ENCODE results near the gene CHRNB2.

DNA sequence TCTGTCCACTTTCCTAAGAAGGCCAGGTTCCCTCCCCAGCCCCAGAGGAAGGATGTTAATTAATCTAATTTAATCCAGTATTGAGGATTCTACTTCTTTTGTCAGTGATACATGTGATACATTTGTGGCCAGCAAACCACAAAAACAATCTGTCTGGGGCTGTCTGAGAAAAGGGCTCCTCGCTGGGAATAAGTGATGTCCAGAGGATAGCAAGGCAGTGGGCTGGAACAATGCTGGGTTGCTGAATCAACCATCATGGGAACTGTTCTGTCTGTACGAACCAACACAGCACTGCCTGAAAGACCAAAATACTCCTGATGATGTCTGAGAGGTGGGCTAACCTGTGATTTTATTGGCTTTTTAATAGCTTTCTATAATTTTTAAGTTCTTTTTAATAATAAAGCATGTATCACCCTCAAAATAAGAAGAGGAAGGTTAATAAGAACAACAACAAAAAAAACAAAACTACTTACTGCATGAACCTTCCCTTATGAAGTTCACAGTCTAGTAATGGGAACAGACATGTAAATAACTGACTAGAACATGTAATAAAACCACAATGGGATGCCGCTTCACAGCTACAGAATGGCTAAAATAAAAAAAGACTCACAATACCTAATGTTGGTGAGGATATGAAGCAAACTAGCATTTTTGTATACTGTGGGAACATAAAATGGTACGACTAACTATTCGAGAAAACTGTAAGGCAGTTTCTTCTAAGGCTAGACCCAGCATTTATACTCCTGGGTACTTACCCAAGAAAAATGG is 51.8 kb downstream of the CHRNB2 start:
- TF ChIP-seq CTCF (IDR thresholded peaks at IDR 0.05) (no peak), EZH2 (IDR thresholded peaks at IDR 0.05; ENCODE audit: borderline replicate concordance, insufficient read depth, low read depth, low read length, poor library complexity, severe bottlenecking) (no peak)

Measured in B cell (primary cell).